A673 (cell line): ENCODE data around the gene RASAL2. TPM values are rescaled to one million over a fixed set of nuclear protein-coding genes. Genes with fewer than 3 reads are reported as not detected.

Experiments used
- BruUV-seq: library from RNA; stranded (reverse); fragments of 400-500 nt; replicated peaks from 2 replicates; lab custom pipeline; 2021; lab: Mats Ljungman, UMichigan
- CTCF ChIA-PET: fragments of 300-600 bp; sonication (Branson Sonifier 250); formaldehyde crosslinking; loops from one replicate; lab custom pipeline; 2022; ENCODE audit warnings: antibody characterized with exemption; lab: Charles Lee
- POLR2A ChIA-PET: fragments of 300-600 bp; sonication (Branson Sonifier 250); formaldehyde crosslinking; loops from one replicate; lab custom pipeline; 2022; ENCODE audit warnings: antibody characterized with exemption; ENCODE audit not compliant: low non-redundant PET; lab: Charles Lee
- DNase-seq: peaks from one replicate; pipeline ENCODE4 v3.0.0-alpha.2; 2015; ENCODE audit warnings: low spot score
- H3K27ac ChIP-seq: fragments of 200-600 bp; sonication (generic); 2 replicates; pipeline ENCODE4 v1.5.1; 2016; ENCODE audit warnings: mixed run types, low read depth, mild to moderate bottlenecking, mixed read lengths, antibody characterized with exemption, low read length; ENCODE audit not compliant: poor library complexity, severe bottlenecking
- H3K27me3 ChIP-seq: fragments of 200-600 bp; sonication (generic); replicated peaks from 2 replicates; pipeline ENCODE4 v1.6.1; 2017; ENCODE audit warnings: mixed run types, low read depth, mild to moderate bottlenecking, mixed read lengths, antibody characterized with exemption, low read length; ENCODE audit not compliant: insufficient read depth, poor library complexity
- H3K36me3 ChIP-seq: fragments of 200-600 bp; sonication (generic); 2 replicates; pipeline ENCODE4 v1.6.1; 2016; ENCODE audit warnings: mixed run types, mild to moderate bottlenecking, mixed read lengths, antibody characterized with exemption, low read length; ENCODE audit not compliant: insufficient read depth, poor library complexity, severe bottlenecking
- H3K4me1 ChIP-seq: fragments of 200-600 bp; sonication (generic); 2 replicates; pipeline ENCODE4 v1.6.1; 2017; ENCODE audit warnings: mixed run types, mild to moderate bottlenecking, mixed read lengths, antibody characterized with exemption, low read length; ENCODE audit not compliant: insufficient read depth, poor library complexity, severe bottlenecking
- H3K4me3 ChIP-seq: fragments of 200-600 bp; sonication (generic); 2 replicates; pipeline ENCODE4 v1.5.1; 2016; ENCODE audit warnings: low read depth, mixed run types, mild to moderate bottlenecking, mixed read lengths, low read length; ENCODE audit not compliant: poor library complexity, severe bottlenecking
- H3K9me3 ChIP-seq: fragments of 200-600 bp; sonication (generic); 2 replicates; pipeline ENCODE4 v1.6.1; 2016; ENCODE audit warnings: mixed run types, low read depth, mild to moderate bottlenecking, mixed read lengths, antibody characterized with exemption, low read length; ENCODE audit not compliant: poor library complexity, severe bottlenecking
- CTCF ChIP-seq: fragments of 300-800, 200-600 bp; sonication (generic); conservative IDR thresholded peaks from 2 replicates; pipeline ENCODE4 v1.5.1; 2017; ENCODE audit warnings: low read depth, mild to moderate bottlenecking, antibody characterized with exemption, low read length, moderate library complexity, mixed read lengths
- EZH2 ChIP-seq: fragments of 200-600 bp; sonication (generic); IDR thresholded peaks from 2 replicates; pipeline ENCODE4 v1.6.1; 2017; ENCODE audit warnings: borderline replicate concordance, low read depth, mild to moderate bottlenecking, mixed read lengths, antibody characterized with exemption, low read length; ENCODE audit not compliant: poor library complexity, severe bottlenecking
- intact Hi-C: fragments of 100-400 bp; cut with micrococcal nuclease; formaldehyde crosslinking; loops from one replicate; pipeline ENCODE4 v1.10.0; 2022; ENCODE audit not compliant: unreplicated experiment
- total RNA-seq: library from RNA; stranded (reverse); gene quantifications from 2 replicates; pipeline ENCODE4 v1.2.3, GENCODE V29; 2021

Gene RASAL2
- total RNA-seq, 1 experiment from 2014 or later, result 8.3 TPM

- no peak for DNase-seq
- H3K4me3 ChIP-seq, result no peak overlapping the region
- POLR2A ChIA-PET, result no interaction called here
- CTCF ChIA-PET, result no interaction called here
- H3K27ac ChIP-seq, result no peak overlapping the region
- no peak for TF ChIP-seq EZH2
- TF ChIP-seq CTCF, result no peak
- peaks cover 7% of the 10 kb centered on the region for H3K4me1 ChIP-seq
- H3K9me3 ChIP-seq, result no peaks in the 10 kb centered on the region
- intact Hi-C loops, result no loop called here
- H3K27me3 ChIP-seq, result no peaks in the 10 kb centered on the region
- BruUV-seq, result no TSS peak
- H3K36me3 ChIP-seq, result no peaks in the 10 kb centered on the region
Measured at GRCh38 chr1:178488393-178488792, 394.5 kb downstream of the RASAL2 start.

- intact Hi-C loops, result no loop called here
- Histone ChIP-seq H3K4me1 (peaks cover 7% of the 10 kb centered on the region), H3K9me3 (no peaks in the 10 kb centered on the region), H3K27ac (no peak overlapping the region), H3K27me3 (no peaks in the 10 kb centered on the region), H3K4me3 (no peak overlapping the region), H3K36me3 (no peaks in the 10 kb centered on the region)
- ChIA-PET CTCF (no interaction called here), POLR2A (no interaction called here)
- no TSS peak for BruUV-seq
- TF ChIP-seq CTCF, result no peak
- TF ChIP-seq EZH2, result no peak
- no peak for DNase-seq
Measured at GRCh38 chr1:178489399-178489798, 395.5 kb downstream of the RASAL2 start.

DNA sequence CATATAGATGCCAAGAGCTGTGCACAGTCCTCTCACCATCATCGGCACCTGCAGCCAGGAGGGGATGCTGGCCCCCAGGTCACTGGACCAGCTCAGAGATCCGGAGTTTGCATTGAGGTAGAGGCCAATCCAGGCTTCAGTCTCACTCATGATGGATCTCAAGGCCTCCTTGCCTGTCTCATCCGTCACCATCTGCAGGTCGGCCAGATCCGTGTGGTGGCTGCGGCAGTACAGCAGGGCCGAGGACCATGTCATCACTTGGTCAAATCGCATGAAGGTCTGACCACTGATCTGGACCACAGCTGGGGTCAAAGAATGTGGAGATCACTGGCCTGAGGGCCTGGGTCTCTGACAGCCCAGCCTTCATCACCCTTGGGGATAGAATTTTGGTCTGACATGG, 396.2 kb downstream of the RASAL2 start:
- BruUV-seq, result no TSS peak
- no peaks in the 10 kb centered on the region for H3K9me3 ChIP-seq
- H3K4me3 ChIP-seq, result no peak overlapping the region
- no peak for DNase-seq
- TF ChIP-seq EZH2, result no peak
- no peak for TF ChIP-seq CTCF
- H3K27me3 ChIP-seq, result no peaks in the 10 kb centered on the region
- peaks cover 6% of the 10 kb centered on the region for H3K4me1 ChIP-seq
- H3K36me3 ChIP-seq, result no peaks in the 10 kb centered on the region
- ChIA-PET CTCF (no interaction called here), POLR2A (no interaction called here)
- no peak overlapping the region for H3K27ac ChIP-seq
- intact Hi-C loops, result no loop called here
